HepG2 (cell line): ENCODE results near the gene HOXD1. TPM values are rescaled to one million over a fixed set of nuclear protein-coding genes. Genes with fewer than 3 reads are reported as not detected.

Experiments
- ATAC-seq: fragments of 200-7000 bp; cut with Tn5 transposase; 3 replicates; pipeline ENCODE4 v1.9.1; 2020; ENCODE audit warnings: mild to moderate bottlenecking, moderate library complexity
- BruUV-seq: library from RNA; stranded (reverse); fragments of 400-500 nt; replicated peaks from 2 replicates; lab custom pipeline; 2021; lab: Mats Ljungman, UMichigan
- CTCF ChIA-PET: fragments of 300-600 bp; formaldehyde crosslinking; extraction: SDS; loops from one replicate; lab custom pipeline; 2021; ENCODE audit warnings: low total read pairs, inconsistent platforms, low intra/inter-chr PET ratio; lab: Yijun Ruan, JAX
- POLR2A ChIA-PET: fragments of 350-600 bp; sonication (Branson Sonifier 250); formaldehyde crosslinking; loops from one replicate; lab custom pipeline; 2020; ENCODE audit warnings: antibody characterized with exemption, inconsistent platforms; lab: Yijun Ruan, JAX
- DNase-seq: peaks from one replicate; pipeline ENCODE4 v3.0.0-alpha.2; 2015; ENCODE audit warnings: low spot score
- FAIRE-seq: peaks from 3 replicates; lab custom pipeline; 2011; peaks lifted over from hg19 to GRCh38; lab: Jason Lieb, UNC
- H2AFZ ChIP-seq: one replicate; pipeline ENCODE4 v1.6.1; 2011; ENCODE audit warnings: low read length, inconsistent platforms
- H3K27ac ChIP-seq: fragments of 300-600 bp; 3 replicates; pipeline ENCODE4 v1.8.0; 2011; ENCODE audit warnings: mixed run types, mild to moderate bottlenecking, mixed read lengths, low read length, inconsistent platforms; ENCODE audit not compliant: insufficient read depth; ENCODE audit errors: extremely low read length
- H3K27me3 ChIP-seq, 2 experiments: fragments of 200-600 bp in 1 of 2; 2 replicates in 1 of 2; 3 replicates in 1 of 2; pipeline versions ENCODE4 v1.6.0 to v1.8.0; 2011; ENCODE audit warnings: low read length in 2 of 2, mild to moderate bottlenecking in 2 of 2, moderate library complexity in 2 of 2, inconsistent platforms in 1 of 2; ENCODE audit not compliant: insufficient read depth in 2 of 2, control insufficient read depth in 1 of 2
- H3K36me3 ChIP-seq, 2 experiments: fragments of 200-600 bp in 1 of 2; replicated peaks in 1 of 2; 2 replicates in 1 of 2; 3 replicates in 1 of 2; pipeline versions ENCODE4 v1.5.1 to v1.8.0; 2011; ENCODE audit warnings: low read length in 2 of 2, inconsistent platforms in 1 of 2; ENCODE audit not compliant: insufficient read depth in 2 of 2, control insufficient read depth in 1 of 2
- H3K4me1 ChIP-seq: 2 replicates; pipeline ENCODE4 v1.5.1; 2012; ENCODE audit warnings: low read length, inconsistent platforms; ENCODE audit not compliant: insufficient read depth
- H3K4me2 ChIP-seq: 2 replicates; pipeline ENCODE4 v1.6.0; 2011; ENCODE audit warnings: low read depth, low read length, inconsistent platforms
- H3K4me3 ChIP-seq, 3 experiments: fragments of 200-600 bp in 1 of 3; sonication (generic), shearing (Covaris generic) in 1 of 3; replicated peaks in 1 of 3; 2 replicates each; pipeline ENCODE4 v1.5.1; 2011 to 2016; ENCODE audit warnings: low read length in 3 of 3, inconsistent platforms in 2 of 3, low read depth in 2 of 3, mild to moderate bottlenecking in 2 of 3, control low read depth in 1 of 3, mixed read lengths in 1 of 3; ENCODE audit not compliant: insufficient read depth in 1 of 3
- H3K79me2 ChIP-seq: one replicate; pipeline ENCODE4 v1.6.1; 2011; ENCODE audit warnings: low read length, inconsistent platforms; ENCODE audit not compliant: insufficient read depth
- H3K9ac ChIP-seq: 2 replicates; pipeline ENCODE4 v1.6.0; 2011; ENCODE audit warnings: mild to moderate bottlenecking, low read depth, low read length, inconsistent platforms; ENCODE audit not compliant: insufficient read depth
- H3K9me3 ChIP-seq: 2 replicates; pipeline ENCODE4 v1.5.1; 2012; ENCODE audit warnings: mild to moderate bottlenecking, low read length
- H4K20me1 ChIP-seq: 2 replicates; pipeline ENCODE4 v1.6.0; 2011; ENCODE audit warnings: inconsistent platforms, mild to moderate bottlenecking, low read length, moderate library complexity; ENCODE audit not compliant: insufficient read depth
- ATF2 ChIP-seq: sonication (generic); formaldehyde crosslinking; IDR thresholded peaks from 2 replicates; pipeline ENCODE4 v1.4.0; 2020; ENCODE audit warnings: missing genetic modification reagents
- CBX2 ChIP-seq, 2 experiments: fragments of 200-600 bp in 1 of 2; sonication (generic); formaldehyde crosslinking in 1 of 2; IDR thresholded peaks; 2 replicates each; pipeline versions ENCODE4 v1.7.0 to v1.8.1; 2018 to 2022; ENCODE audit warnings: low read depth in 2 of 2, low read length in 1 of 2, mild to moderate bottlenecking in 1 of 2, missing genetic modification reagents in 1 of 2
- JARID2 ChIP-seq: sonication (generic); formaldehyde crosslinking; IDR thresholded peaks from 2 replicates; pipeline ENCODE4 v1.8.1; 2023; ENCODE audit warnings: missing genetic modification reagents, inconsistent platforms; ENCODE audit not compliant: insufficient replicate concordance
- KDM4B ChIP-seq: sonication (generic); formaldehyde crosslinking; IDR thresholded peaks from 2 replicates; pipeline ENCODE4 v1.4.0; 2020; ENCODE audit warnings: missing genetic modification reagents
- MAFF ChIP-seq: IDR thresholded peaks from 2 replicates; pipeline ENCODE4 v1.6.1; 2011; ENCODE audit warnings: low read depth, low read length, improper control_type of control experiment
- MAFK ChIP-seq, 2 experiments: IDR thresholded peaks in 1 of 2; conservative IDR thresholded peaks in 1 of 2; 2 replicates each; pipeline ENCODE4 v1.6.1; 2011; ENCODE audit warnings: improper control_type of control experiment in 2 of 2, low read length in 2 of 2
- WGBS: methylation state at CpG from one replicate; pipeline ENCODE4 v1.1.6; 2017; ENCODE audit warnings: low lambda C conversion rate; 5-methylcytosine and 5-hydroxymethylcytosine counted together
- in situ Hi-C: cut with HindIII; loops from 2 replicates; pipeline ENCODE4 v1.10.0; 2017; ENCODE audit warnings: low pct_unique_long_range_greater_than_20kb; ENCODE audit not compliant: extremely low pct_ligation_motif_present
- intact Hi-C: fragments of 100-400 bp; cut with micrococcal nuclease; formaldehyde crosslinking; loops from one replicate; pipeline ENCODE4 v1.10.0; 2022; ENCODE audit not compliant: unreplicated experiment
- polyA plus RNA-seq, 8 experiments: library from polyadenylated mRNA; depleted of rRNA in 3 of 8; stranded (reverse) in 7 of 8; unstranded in 1 of 8; fragments of >200 nt; fragmentation: Illumina TruSeq in 4 of 8; extraction: Trizol in 4 of 8; gene quantifications; 2 replicates each; pipeline versions ENCODE4 v1.2.1 to v1.2.3, GENCODE V29; 2011 to 2016; ENCODE audit warnings: low read depth in 4 of 8, missing spikeins in 1 of 8, mixed read lengths in 1 of 8; ENCODE audit not compliant: insufficient read depth in 1 of 8
- total RNA-seq, 5 experiments: library from RNA; depleted of rRNA; stranded (reverse); fragments of >200 nt; fragmentation: Illumina TruSeq; extraction: Trizol; gene quantifications; 2 replicates each; pipeline ENCODE4 v1.2.3, GENCODE V29; 2016; ENCODE audit warnings: low read depth in 1 of 5

The HOXD1 gene
- total and polyA plus RNA-seq, 2 of the 13 experiments (the other 11 are each of a cell fraction or from before 2014, with no cell fraction given) = 10.0 to 22.3 TPM

DNA sequence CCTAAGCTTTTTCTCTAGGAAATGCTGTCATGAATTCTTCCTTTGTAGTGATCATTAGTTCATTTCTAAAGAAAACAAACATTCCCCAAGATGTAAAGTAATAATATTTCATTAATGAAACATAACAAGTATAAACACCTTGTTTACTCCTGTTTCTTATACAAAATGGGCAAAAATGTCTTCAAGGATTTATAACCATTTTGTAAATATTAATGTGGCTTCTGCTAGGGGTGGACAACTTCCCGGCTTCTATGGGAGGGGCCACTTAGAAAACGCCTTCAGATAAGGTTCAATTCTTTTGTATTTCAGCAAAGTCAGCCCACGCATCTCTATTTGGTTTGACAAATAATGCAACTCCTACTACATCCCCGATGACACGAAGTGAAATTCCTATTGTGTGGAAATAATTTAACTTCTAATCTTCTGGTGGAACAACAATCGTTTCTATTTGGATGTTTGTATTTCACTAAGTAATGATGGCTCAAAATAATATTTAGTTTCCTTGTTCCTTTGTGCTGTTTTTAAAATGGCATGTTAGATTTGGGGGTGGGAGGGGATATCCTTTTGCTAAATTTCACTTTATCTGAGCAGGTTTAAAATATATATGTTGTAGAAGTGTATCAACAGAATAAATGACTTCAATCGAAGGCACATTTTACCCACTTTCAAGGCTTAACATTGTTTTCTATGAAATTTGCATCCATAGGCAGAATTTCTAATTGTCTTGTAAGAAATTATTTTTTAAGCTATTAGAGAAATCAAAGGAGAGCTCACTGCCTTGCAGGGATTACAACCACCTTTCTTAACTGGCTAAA is 14.7 kb upstream of the HOXD1 start:
- CTCF ChIA-PET = no interaction called here
- no peaks in the 10 kb centered on the region for H4K20me1 ChIP-seq
- DNase-seq = no peak
- peaks cover 0 to 29% of the 10 kb centered on the region in 2 experiments; a peak in 4 of 5 replicates for H3K36me3 ChIP-seq
- no peak for TF ChIP-seq KDM4B
- TF ChIP-seq JARID2 (CRISPR knock-in tag) = no peak
- TF ChIP-seq ATF2 = no peak
- TF ChIP-seq CBX2 (IDR thresholded peaks at IDR 0.05; ENCODE audit: low read depth, low read length) = 0 out of 2 replicates have a peak, but pooled peaks have one; percentile 73
- no peak for TF ChIP-seq CBX2 (CRISPR knock-in tag; IDR thresholded peaks at IDR 0.05; ENCODE audit: low read depth)
- peak; percentile 42; the same call in 1 of the 2 replicates for TF ChIP-seq MAFF
- peak; percentile 37 to 71 for TF ChIP-seq MAFK (conservative IDR thresholded peaks at IDR 0.05 in 1 of 2, IDR thresholded peaks at IDR 0.05 in 1 of 2; ENCODE audit: low read length in 2 of 2)
- H3K9me3 ChIP-seq = no peaks in the 10 kb centered on the region
- POLR2A ChIA-PET = interaction anchor here (0.8 to 4.4 kb wide), 4 partner anchors 13 to 199 kb away, joined by 3 to 21 read pairs (median 4); partner anchors contain the start of genes HOXD1 and MTX2
- peak overlapping the region; percentile 67 for H3K4me2 ChIP-seq
- H3K4me1 ChIP-seq = peaks cover 58% of the 10 kb centered on the region
- H3K27me3 ChIP-seq = peaks cover 4 to 14% of the 10 kb centered on the region in 2 experiments; a peak in 4 of 5 replicates
- H3K4me3 ChIP-seq = peak overlapping the region in 1 of 3 experiments; percentile 42; a peak in 1 of 6 replicates
- no peak for FAIRE-seq
- WGBS = 50% methylated on average over 7 of the region's 7 CpGs
- no peak overlapping the region for H3K9ac ChIP-seq
- intact Hi-C loops = no loop called here
- no peak overlapping the region for H2AFZ ChIP-seq
- no peak for ATAC-seq
- in situ Hi-C loops = no loop called here
- TSS peak; percentile 32 for BruUV-seq
- no peaks in the 10 kb centered on the region for H3K79me2 ChIP-seq
- no peak overlapping the region for H3K27ac ChIP-seq
